IMR-90 (cell line): ENCODE results near the gene LYSMD2. TPM values are rescaled to one million over a fixed set of nuclear protein-coding genes. Genes with fewer than 3 reads are reported as not detected.

Experiments used
- ATAC-seq: fragments of 200-7000 bp; cut with Tn5 transposase; 2 replicates; pipeline ENCODE4 v1.9.1; 2020; ENCODE audit warnings: low read depth, mild to moderate bottlenecking, moderate library complexity
- BruUV-seq: library from RNA; stranded (reverse); fragments of 400-500 nt; replicated peaks from 2 replicates; lab custom pipeline; 2021; lab: Mats Ljungman, UMichigan
- CTCF ChIA-PET: fragments of 300-600 bp; formaldehyde crosslinking; extraction: SDS; loops from one replicate; lab custom pipeline; 2021; ENCODE audit warnings: antibody characterized with exemption; lab: Yijun Ruan, JAX
- POLR2A ChIA-PET: fragments of 300-600 bp; sonication (Branson Sonifier 250); formaldehyde crosslinking; loops from one replicate; lab custom pipeline; 2022; ENCODE audit warnings: antibody characterized with exemption; ENCODE audit not compliant: unreplicated experiment; lab: Charles Lee
- DNase-seq: peaks from one replicate; pipeline ENCODE4 v3.0.0; 2013
- H2AFZ ChIP-seq: replicated peaks from 2 replicates; pipeline ENCODE3; 2013; ENCODE audit warnings: low read length, mild to moderate bottlenecking; ENCODE audit not compliant: poor library complexity
- H2AK5ac ChIP-seq: 2 replicates; pipeline ENCODE4 v1.6.1; 2013; ENCODE audit warnings: low read depth, low read length, inconsistent platforms
- H2AK9ac ChIP-seq: replicated peaks from 2 replicates; pipeline ENCODE3; 2013; ENCODE audit warnings: mild to moderate bottlenecking, low read depth, low read length, moderate library complexity; ENCODE audit not compliant: poor library complexity
- H2BK120ac ChIP-seq: 2 replicates; pipeline ENCODE4 v1.6.1; 2013; ENCODE audit warnings: low read depth, low read length, inconsistent platforms
- H2BK15ac ChIP-seq: 3 replicates; pipeline ENCODE4 v1.6.1; 2013; ENCODE audit warnings: low read depth, low read length, inconsistent platforms
- H2BK20ac ChIP-seq: 2 replicates; pipeline ENCODE4 v1.6.1; 2013; ENCODE audit warnings: low read depth, mild to moderate bottlenecking, inconsistent platforms, low read length, moderate library complexity
- H2BK5ac ChIP-seq: 2 replicates; pipeline ENCODE4 v1.6.1; 2013; ENCODE audit warnings: mild to moderate bottlenecking, low read depth, low read length, inconsistent platforms; ENCODE audit not compliant: poor library complexity, severe bottlenecking
- H3K14ac ChIP-seq: replicated peaks from 2 replicates; pipeline ENCODE4 v1.6.1; 2013; ENCODE audit warnings: low read depth, low read length, inconsistent platforms
- H3K18ac ChIP-seq: 2 replicates; pipeline ENCODE4 v1.6.1; 2013; ENCODE audit warnings: low read depth, low read length, control low read depth
- H3K23ac ChIP-seq: 2 replicates; pipeline ENCODE4 v1.6.1; 2013; ENCODE audit warnings: low read depth, low read length, inconsistent platforms
- H3K27ac ChIP-seq: 2 replicates; pipeline ENCODE4 v1.5.1; 2013; ENCODE audit warnings: mild to moderate bottlenecking, control low read depth, low read length; ENCODE audit not compliant: insufficient read depth
- H3K27me3 ChIP-seq: 2 replicates; pipeline ENCODE4 v1.6.1; 2013; ENCODE audit warnings: low read length; ENCODE audit not compliant: control insufficient read depth, insufficient read depth
- H3K36me3 ChIP-seq: 2 replicates; pipeline ENCODE4 v1.6.1; 2013; ENCODE audit warnings: low read length, mixed read lengths; ENCODE audit not compliant: control insufficient read depth, insufficient read depth
- H3K4ac ChIP-seq: 2 replicates; pipeline ENCODE4 v1.6.1; 2013; ENCODE audit warnings: low read depth, low read length, inconsistent platforms
- H3K4me1 ChIP-seq: 2 replicates; pipeline ENCODE4 v1.6.1; 2013; ENCODE audit warnings: low read length, mixed read lengths; ENCODE audit not compliant: control insufficient read depth, insufficient read depth
- H3K4me2 ChIP-seq: 2 replicates; pipeline ENCODE4 v1.6.1; 2013; ENCODE audit warnings: low read depth, mild to moderate bottlenecking, control low read depth, low read length, moderate library complexity
- H3K4me3 ChIP-seq: 2 replicates; pipeline ENCODE4 v1.5.1; 2013; ENCODE audit warnings: low read depth, mild to moderate bottlenecking, control low read depth, low read length, moderate library complexity; ENCODE audit not compliant: insufficient read depth
- H3K56ac ChIP-seq: 2 replicates; pipeline ENCODE4 v1.6.1; 2013; ENCODE audit warnings: low read length, inconsistent platforms; ENCODE audit not compliant: insufficient read depth; ENCODE audit errors: extremely low read depth
- H3K79me1 ChIP-seq, 2 experiments: 2 replicates each; pipeline ENCODE4 v1.6.1; 2013; ENCODE audit warnings: low read length in 2 of 2, inconsistent platforms in 1 of 2, low read depth in 1 of 2
- H3K9ac ChIP-seq: 2 replicates; pipeline ENCODE4 v1.6.1; 2013; ENCODE audit warnings: low read depth, low read length, control low read depth
- H3K9me1 ChIP-seq: 2 replicates; pipeline ENCODE4 v1.6.1; 2013; ENCODE audit warnings: low read length, inconsistent platforms; ENCODE audit not compliant: insufficient read depth
- H3K9me3 ChIP-seq: 2 replicates; pipeline ENCODE4 v1.6.1; 2013; ENCODE audit warnings: low read length; ENCODE audit not compliant: control insufficient read depth, insufficient read depth
- H4K20me1 ChIP-seq: 2 replicates; pipeline ENCODE4 v1.6.1; 2013; ENCODE audit warnings: low read length, inconsistent platforms; ENCODE audit not compliant: insufficient read depth
- H4K5ac ChIP-seq: 2 replicates; pipeline ENCODE4 v1.6.1; 2013; ENCODE audit warnings: mild to moderate bottlenecking, low read depth, low read length, control low read depth
- H4K8ac ChIP-seq, 2 experiments: 2 replicates each; pipeline ENCODE4 v1.6.1; 2013; ENCODE audit warnings: low read depth in 2 of 2, low read length in 2 of 2, control low read depth in 1 of 2, inconsistent platforms in 1 of 2
- H4K91ac ChIP-seq: 2 replicates; pipeline ENCODE4 v1.6.1; 2013; ENCODE audit warnings: low read depth, low read length, inconsistent platforms; ENCODE audit not compliant: insufficient read depth
- CHD1 ChIP-seq: IDR thresholded peaks from 2 replicates; pipeline ENCODE4 v1.6.1; 2012; ENCODE audit warnings: low read depth, low read length, improper control_type of control experiment
- POLR2A ChIP-seq: IDR thresholded peaks from 2 replicates; pipeline ENCODE4 v1.6.1; 2012; ENCODE audit warnings: mild to moderate bottlenecking, low read depth, low read length
- RAD21 ChIP-seq: IDR thresholded peaks from 2 replicates; pipeline ENCODE4 v1.6.1; 2012; ENCODE audit warnings: low read length, improper control_type of control experiment
- WGBS, 2 experiments: methylation state at CpG; one replicate each; pipeline versions ENCODE4 v1.1.5 to v1.1.7; 2013; ENCODE audit warnings: missing lambda C conversion rate in 2 of 2; ENCODE audit not compliant: insufficient read length in 1 of 2; ENCODE audit errors: extremely low coverage in 2 of 2; 5-methylcytosine and 5-hydroxymethylcytosine counted together
- dilution Hi-C: fragments of 300-500 bp; cut with HindIII; formaldehyde crosslinking; loops from one replicate; pipeline ENCODE4 v1.14.3; 2018; ENCODE audit warnings: low sequenced_read_pairs; ENCODE audit not compliant: unreplicated experiment
- in situ Hi-C: fragments of 300-500 bp; cut with MboI; formaldehyde crosslinking; loops from 3 replicates; pipeline ENCODE4 v1.14.3; 2019; ENCODE audit warnings: low sequenced_read_pairs, inconsistent platforms, mixed read lengths
- intact Hi-C: fragments of 100-400 bp; cut with micrococcal nuclease; formaldehyde crosslinking; loops from 2 replicates; pipeline ENCODE4 v1.10.0; 2022
- polyA plus RNA-seq, 3 experiments: library from polyadenylated mRNA; depleted of rRNA; stranded (reverse); fragments of >200 nt; gene quantifications; 2 replicates each; pipeline ENCODE4 v1.2.3, GENCODE V29; 2012; ENCODE audit warnings: low replicate concordance in 1 of 3
- total RNA-seq: library from RNA; depleted of rRNA; stranded (reverse); fragments of >200 nt; gene quantifications from 2 replicates; pipeline ENCODE4 v1.2.3, GENCODE V29; 2012

Gene LYSMD2
- total and polyA plus RNA-seq, 2 of the 4 experiments (the other 2 are of a cell fraction): 5.9 to 6.0 TPM

- ChIA-PET POLR2A (no interaction called here), CTCF (interaction anchor here (0.5 kb wide), 1 partner anchor 16 kb away, joined by 3 read pairs; the partner anchor contains the start of gene LYSMD2)
- Histone ChIP-seq H2BK5ac (no peak overlapping the region), H4K8ac (no peak overlapping the region), H3K4ac (no peak overlapping the region), H3K23ac (no peak overlapping the region), H3K27me3 (no peaks in the 10 kb centered on the region), H3K4me3 (no peak overlapping the region), H3K14ac (no peak overlapping the region), H4K20me1 (peaks cover under 1% of the 10 kb centered on the region; the same call in 1 of the 2 replicates), H2BK20ac (no peak overlapping the region), H3K18ac (no peak overlapping the region), H2BK15ac (no peak overlapping the region), H3K9ac (no peak overlapping the region), H4K5ac (no peak overlapping the region), H4K91ac (no peak overlapping the region), H3K4me1 (peaks cover 1% of the 10 kb centered on the region), H3K9me1 (peaks cover under 1% of the 10 kb centered on the region), H2AK5ac (no peak overlapping the region), H3K56ac (no peak overlapping the region), H3K36me3 (no peaks in the 10 kb centered on the region), H3K79me1 (peaks cover 0 to 7% of the 10 kb centered on the region in 2 experiments; a peak in 1 of 4 replicates), H2BK120ac (no peak overlapping the region), H3K4me2 (peak overlapping the region; percentile 43; the same call in 1 of the 2 replicates), H2AK9ac (no peak overlapping the region), H2AFZ (no peak overlapping the region), H3K9me3 (no peaks in the 10 kb centered on the region), H3K27ac (no peak overlapping the region)
- intact Hi-C loops: no loop called here
- in situ Hi-C loops: no loop called here
- dilution Hi-C loops: no loop called here
- ATAC-seq: no peak
- WGBS, 2 experiments: no CpG with 5 or more reads among the region's 5 CpGs
- DNase-seq: peak; percentile 16
- BruUV-seq: no TSS peak
- TF ChIP-seq RAD21: no peak
- TF ChIP-seq CHD1: no peak
- no peak for TF ChIP-seq POLR2A
Measured at GRCh38 chr15:51721199-51721960, 16.1 kb downstream of the LYSMD2 start.
